HPDE6-E6E7 (cell line): ENCODE measurements around the gene TUBD1.
"Not testable (repeated sequence)": the region's sequence is repeated elsewhere in the genome, so short reads cannot be mapped to it uniquely, and the experiment has no call there.

Experiments
- DNase-seq: peaks from one replicate; pipeline ENCODE4 v3.0.0; 2011; ENCODE audit warnings: missing footprints; ENCODE audit errors: extremely low spot score

TUBD1 gene

DNA sequence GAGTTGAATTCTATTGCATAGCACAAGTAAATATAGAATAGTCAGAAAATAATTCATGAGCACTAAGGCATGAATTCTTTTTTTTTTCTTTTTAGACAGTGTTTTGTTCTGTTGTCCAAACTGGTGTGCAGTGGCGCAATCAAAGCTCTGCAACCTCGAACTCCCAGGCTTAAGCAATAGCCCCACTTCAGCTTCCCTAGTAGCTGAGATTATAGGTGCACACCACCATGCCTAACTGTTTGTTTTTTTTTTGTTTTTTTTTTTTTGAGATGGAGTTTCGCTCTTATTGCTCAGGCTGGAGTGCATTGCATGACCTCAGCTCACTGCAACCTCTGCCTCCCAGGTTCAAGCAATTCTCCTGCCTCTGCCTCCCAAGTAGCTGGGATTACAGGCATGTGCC is 16.6 kb downstream of the TUBD1 start:
- DNase-seq, result no peak

- DNase-seq, result no peak
Observed at GRCh38 chr17:59874376-59874775, 18.4 kb downstream of the TUBD1 start.

DNA sequence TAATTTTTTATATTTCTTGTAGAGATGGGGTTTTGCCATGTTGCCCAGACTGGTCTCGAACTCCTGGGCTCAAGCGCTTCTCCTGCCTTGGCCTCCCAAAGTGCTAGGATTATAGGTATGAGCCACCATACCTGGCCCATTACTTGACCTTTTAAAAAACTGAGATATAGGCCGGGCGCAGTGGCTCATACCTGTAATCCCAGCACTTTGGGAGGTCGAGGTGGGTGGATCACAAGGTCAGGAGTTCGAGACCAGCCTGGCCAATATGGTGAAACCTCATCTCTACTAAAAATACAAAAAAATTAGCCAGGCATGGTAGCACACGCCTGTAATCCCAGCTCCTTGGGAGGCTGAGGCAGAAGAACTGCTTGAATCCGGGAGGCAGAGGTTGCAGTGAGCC is 19.3 kb downstream of the TUBD1 start:
- not testable (repeated sequence) for DNase-seq

- no peak for DNase-seq
Observed at GRCh38 chr17:59872351-59872750, 20.4 kb downstream of the TUBD1 start.

DNA sequence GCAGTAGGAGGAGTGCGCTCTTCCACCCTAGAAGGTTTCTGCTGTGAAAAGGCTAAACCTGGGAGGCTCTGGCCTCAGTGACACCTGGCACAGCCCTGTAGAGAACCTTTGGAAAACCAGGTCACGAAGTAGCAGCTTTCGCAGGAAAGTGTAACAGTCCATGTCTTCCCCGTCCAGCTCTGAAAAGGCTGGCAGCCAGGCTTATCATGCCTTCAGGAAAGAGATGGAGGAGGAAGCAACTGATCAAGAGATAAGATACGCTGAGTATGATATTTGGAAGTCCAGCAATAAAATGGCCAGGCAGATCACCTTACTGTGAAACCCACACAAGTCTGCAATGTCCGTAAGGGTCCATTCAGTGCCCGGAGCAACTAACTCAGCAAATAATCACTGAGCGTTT is 22.3 kb downstream of the TUBD1 start:
- DNase-seq, result no peak

DNA sequence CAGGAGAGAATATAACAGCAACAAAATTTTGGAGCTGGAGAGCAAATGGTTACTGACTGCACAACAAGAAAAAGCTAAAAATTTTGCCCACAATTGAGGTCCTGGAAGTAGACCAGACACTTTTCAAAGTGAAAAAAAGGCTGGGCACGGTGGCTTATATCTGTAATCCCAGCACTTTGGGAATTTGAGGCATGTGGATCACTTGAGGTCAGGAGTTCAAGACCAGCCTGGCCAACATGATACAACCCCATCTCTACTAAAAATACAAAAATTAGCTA is 22.9 kb downstream of the TUBD1 start:
- no peak for DNase-seq

- no peak for DNase-seq
Observed at GRCh38 chr17:59863616-59864015, 29.1 kb downstream of the TUBD1 start.

DNA sequence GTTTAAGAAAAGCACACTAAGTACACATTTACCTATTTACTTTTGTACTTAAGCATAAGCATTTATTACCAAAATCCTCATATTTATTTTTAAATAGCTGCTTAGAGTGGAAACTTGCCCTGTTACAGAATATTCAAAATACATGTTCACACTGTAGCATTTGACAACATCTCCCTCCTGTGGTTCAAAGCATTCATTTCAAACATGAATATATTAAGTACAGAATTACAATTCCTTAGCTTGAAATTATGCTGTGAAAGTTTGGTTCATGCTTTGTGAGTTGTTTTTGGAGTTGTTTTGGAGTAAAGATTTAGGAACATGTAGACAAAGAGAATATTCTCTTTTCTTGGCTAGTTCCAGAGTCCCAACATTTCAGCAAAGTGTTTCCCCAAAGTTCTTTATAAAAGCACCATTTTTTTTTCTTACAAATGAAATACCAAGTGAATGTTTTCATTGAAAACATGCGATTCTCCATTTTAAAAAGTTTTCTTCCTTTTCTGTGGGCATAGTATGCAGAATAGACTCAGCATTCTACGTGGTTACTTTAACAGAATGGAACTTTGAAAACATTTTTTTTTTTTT is 33.2 kb downstream of the TUBD1 start:
- no peak for DNase-seq

DNA sequence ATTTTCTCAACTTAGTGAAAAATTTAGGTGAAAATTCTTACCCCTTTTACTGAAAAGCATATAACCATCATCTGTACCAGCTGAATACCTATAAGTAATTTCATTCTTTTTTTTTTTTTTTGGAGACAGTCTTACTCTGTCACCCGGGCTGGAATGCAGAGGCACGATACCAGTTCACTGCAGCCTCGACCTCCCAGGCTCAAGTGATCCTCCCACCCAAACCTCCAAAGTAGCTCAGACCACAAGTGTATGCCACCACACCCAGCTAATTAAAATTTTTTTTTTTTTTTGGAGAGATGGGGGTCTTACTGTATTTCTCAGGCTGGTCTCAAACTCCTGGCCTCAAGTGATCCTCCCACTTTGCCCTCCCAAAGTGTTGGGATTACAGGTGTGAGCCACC is 33.8 kb downstream of the TUBD1 start:
- no peak for DNase-seq

DNA sequence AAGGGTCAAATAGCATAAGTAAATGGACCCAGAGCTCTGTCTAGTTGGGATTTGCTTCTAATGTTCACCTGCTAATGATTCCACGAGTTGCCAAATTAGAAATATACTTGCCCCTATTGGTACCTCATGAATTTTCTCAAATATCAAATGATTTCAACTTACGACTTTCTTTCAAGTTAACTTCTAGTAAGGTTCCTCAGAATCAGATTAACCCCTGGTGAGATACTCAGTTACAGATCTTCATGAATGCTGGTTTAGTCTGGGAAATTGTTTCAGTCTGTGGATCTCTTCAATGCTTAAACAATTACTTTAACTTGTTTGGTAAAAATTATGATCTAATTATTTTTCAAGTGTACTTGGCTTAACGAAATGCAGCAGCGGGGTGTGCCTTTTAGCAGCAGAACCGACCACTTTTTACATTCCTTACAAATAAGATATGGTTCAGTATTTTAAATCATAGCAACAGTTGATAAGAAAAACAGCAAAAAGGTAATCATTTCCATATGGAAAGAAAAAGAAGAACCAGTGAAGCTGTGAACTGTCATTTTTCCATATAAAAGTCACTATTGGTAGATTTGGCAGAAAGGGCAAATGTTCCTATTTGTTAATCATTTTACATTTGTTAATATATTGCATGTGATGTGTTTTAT is 34.5 kb downstream of the TUBD1 start:
- no peak for DNase-seq

- DNase-seq, result no peak
Observed at GRCh38 chr17:59856859-59857794, 35.6 kb downstream of the TUBD1 start.

- DNase-seq, result not testable (repeated sequence)
Observed at GRCh38 chr17:59853919-59854729, 38.6 kb downstream of the TUBD1 start.

- DNase-seq, result peak; percentile 80
Observed at GRCh38 chr17:59853168-59853918, 39.4 kb downstream of the TUBD1 start.

- not testable (repeated sequence) for DNase-seq
Observed at GRCh38 chr17:59852847-59853167, 39.9 kb downstream of the TUBD1 start.

DNA sequence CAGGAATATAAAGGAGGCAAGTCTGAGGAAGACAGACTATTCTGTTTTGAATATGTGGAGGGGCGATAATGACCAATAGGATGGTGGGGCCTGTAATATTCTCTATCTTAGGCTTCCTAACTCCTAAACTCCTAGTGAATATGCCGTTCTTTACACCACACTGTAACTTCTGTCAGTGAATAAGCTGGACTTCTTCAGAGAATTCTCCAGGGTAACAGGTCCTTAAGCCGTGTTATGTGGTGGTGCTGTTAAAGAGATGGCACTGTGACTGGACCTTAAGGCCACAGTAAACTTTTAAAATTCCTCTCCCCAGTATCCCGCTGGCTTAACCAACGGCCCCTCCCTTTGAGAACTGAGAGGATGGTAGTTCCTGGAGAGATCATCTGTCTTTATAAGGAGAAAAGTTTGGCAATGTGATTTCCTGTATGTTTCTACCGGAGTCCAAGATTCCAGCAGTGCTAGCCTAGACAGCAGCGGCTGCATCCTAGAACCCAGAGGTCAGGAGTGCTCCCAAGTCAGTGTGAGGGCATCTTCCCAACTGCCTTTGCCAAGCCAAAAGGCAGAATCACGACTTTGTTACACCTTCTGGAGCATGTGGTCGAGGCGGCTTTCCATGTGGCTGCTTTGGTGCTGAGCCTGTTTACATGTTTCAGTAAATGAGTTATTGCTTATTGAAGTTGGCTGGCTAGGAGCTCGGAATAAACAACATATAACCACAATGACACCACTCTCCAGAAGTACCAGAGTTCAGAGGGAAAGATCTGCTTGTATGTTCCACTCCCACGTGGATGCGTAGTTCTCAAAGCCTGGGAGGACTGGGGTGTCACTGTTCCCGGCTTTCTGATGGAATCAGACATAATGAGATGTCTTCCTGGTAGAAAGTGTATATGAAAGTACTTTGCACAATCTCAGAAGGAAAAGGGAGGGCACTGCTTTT is 41.0 kb downstream of the TUBD1 start:
- DNase-seq, result no peak

DNA sequence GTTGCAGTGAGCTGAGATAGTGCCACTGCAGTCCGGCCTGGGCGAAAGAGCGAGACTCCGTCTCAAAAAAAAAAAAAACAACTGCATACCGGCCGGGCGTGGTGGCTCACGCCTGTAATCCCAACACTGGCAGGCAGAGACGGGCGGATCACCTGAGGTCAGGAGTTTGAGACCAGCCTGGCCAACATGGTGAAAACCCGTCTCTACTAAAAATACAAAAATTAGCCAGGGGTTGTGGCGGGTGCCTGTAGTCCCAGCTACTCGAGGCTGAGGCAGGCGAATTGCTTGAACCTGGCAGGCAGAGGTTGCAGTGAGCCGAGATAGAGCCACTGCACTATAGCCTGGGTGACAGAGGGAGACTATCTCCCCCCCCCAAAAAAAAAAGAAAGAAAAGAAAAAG is 42.4 kb downstream of the TUBD1 start:
- not testable (repeated sequence) for DNase-seq

- no peak for DNase-seq
Observed at GRCh38 chr17:59848778-59849177, 44.0 kb downstream of the TUBD1 start.

DNA sequence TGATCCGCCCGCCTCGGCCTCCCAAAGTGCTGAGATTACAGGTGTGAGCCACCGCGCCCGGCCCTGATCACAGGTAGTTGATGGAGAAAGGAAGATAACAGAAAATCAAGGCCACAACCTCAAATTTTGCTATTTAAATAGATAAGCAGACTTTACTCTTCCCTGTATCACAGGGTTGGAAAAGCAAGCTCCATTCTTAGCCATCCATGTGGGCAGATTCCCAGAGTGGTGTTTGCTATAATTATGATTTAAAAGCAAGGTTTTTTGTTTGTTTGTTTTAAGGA is 44.4 kb downstream of the TUBD1 start:
- DNase-seq, result no peak

DNA sequence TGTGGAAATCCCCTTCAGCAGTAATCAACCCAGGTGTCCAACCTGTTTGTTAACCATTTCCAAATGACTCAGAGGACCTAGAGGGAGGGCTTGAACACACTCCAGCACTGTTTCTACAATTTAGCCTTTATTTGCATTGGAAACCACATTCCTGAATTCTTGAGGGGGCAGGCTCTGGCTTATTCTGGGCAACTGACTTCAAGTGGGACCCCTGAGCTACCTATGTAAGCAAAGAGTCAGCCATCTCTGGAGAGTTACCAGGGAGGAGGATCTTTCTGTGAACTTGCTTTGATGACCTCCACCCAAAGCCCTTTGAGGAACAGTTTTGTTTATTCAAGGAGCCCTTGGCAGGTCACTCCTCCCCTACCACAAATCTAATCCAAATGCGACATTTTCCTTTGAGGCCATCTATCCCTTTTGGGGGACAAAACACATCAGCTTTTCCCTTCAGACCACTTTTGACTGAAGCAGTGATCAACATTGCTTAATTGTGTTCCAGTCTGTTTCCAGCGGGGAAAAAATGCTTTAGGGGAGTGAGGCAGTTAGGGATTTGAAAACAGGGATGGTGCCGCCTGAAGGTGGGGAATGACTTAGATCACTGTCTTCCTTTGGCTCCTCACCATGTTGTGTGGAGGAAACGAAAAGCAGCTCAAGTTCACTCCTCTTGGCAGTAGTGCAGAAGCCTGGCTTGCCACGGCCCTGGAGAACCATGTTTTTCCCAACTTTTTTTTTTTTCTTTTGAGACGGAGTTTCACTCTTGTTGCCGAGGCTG is 46.2 kb downstream of the TUBD1 start:
- peak; percentile 64 for DNase-seq
